NCI-H2107 treated with DMSO at 0.1 percent for 48 hours (cell line): Measurements from ENCODE around the gene CHST4.
"Not testable (repeated sequence)": the region's sequence is repeated elsewhere in the genome, so short reads cannot be mapped to it uniquely, and the experiment has no call there.

Experiments used
- DNase-seq: peaks from one replicate; lab custom pipeline; 2025; ENCODE audit not compliant: unreplicated experiment; lab: John Stamatoyannopoulos, UW

CHST4 gene

DNA sequence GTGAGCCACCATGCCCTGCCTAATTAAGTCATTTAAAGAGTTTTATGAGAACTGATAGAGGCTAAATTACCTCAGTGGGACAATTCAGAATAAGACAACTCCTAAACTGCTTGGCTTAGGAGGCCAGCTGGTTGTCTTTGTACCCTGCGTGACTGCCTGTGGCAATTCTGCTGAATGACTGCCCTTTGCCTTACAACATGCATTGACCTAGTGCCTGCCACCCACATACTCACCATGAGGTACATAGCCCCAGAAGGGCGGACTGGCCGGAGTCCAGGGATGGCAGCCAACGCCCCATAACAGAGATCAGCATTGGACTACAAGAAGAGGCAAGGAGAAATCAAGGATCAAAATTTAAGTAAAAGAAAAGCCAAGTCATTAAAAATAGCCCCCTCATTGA lies 43.4 kb downstream of the CHST4 start:
- DNase-seq, result no peak

- no peak for DNase-seq
These were observed 43.9 kb downstream of the CHST4 start for GRCh38 chr16:71570144-71570543.

GRCh38 chr16:71572497-71573116 lies 46.4 kb downstream of the CHST4 start:
- DNase-seq, result no peak

GRCh38 chr16:71573387-71574094 lies 47.3 kb downstream of the CHST4 start:
- DNase-seq, result no peak

DNA sequence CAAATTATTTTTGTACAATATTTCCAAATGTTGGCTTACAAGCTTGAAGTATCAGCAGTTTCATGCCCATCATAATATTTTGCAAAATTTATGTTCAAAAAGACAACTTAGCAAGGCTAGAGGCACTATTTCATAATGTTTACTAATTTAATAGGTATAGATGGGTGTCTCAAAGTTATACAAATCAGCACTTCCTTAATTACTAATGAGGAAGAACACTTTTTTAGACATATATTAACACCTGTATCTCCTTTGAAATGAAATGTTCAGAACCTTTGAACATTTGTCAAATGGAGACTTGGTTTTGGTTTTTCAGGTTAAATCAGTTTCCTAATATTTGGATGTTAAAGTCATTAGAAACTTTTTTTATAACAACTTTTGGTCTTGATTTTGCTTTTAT lies 48.5 kb downstream of the CHST4 start:
- DNase-seq, result no peak

- no peak for DNase-seq
These were observed 50.7 kb downstream of the CHST4 start, which contains the start of gene TAT for GRCh38 chr16:71576971-71577370. Gene TAT (minus strand): TSS chr16:71577092. CDS start chr16:71576415, 677 bp downstream.

- DNase-seq, result not testable (repeated sequence)
These were observed 56.3 kb downstream of the CHST4 start for GRCh38 chr16:71582553-71582848.

DNA sequence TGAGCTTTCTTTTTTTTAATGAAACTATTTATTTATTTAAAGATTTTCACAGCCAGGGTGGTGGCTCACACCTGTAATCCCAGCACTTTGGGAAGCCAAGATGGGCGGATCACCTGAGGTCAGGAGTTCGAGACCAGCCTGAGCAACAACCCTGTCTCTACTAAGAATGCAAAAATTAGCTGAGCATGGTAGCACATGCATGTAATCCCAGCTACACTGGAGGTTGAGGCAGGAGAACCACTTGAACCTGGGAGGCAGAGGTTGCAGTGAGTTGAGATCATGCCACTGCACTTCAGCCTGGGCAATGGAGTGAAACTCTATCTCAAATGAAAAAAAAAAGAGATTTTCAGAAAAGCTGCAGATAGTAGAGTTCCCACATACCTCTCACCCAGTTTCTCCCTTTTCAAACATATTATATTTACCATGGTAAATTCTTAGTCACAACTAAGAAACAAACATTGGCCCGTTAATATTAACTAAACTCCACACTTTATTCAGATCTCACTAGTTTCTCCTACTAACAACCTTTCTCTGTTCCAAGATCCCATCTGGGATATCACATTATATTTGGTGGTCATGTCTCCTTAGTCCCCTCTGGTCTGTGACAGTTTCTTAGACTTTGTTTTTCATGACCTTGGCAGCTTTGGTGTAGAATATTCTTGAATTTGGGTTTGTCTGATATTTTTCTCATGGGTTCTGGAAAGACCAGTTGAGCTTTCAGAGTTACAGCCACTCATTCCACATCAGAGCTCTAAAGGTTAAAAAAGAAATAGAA lies 58.5 kb downstream of the CHST4 start:
- DNase-seq, result no peak

DNA sequence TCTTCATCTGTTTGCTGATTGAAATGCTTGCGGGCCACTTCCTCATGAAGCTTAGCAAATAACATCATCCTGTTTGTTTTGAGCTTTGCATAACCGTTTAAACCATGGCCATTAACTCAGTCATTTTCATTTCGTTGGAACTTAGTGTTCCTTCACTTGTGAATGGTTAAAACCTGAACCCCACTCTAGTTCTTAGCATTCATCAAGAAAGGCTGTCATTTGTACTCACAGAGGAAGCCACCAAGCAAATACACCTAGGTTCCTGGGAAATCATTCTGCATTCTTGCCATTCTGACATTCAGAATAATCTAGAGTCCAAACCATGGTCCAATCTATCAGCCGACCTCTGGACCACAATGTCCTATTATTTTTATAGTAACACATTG lies 59.1 kb downstream of the CHST4 start:
- no peak for DNase-seq
